Adipocyte (in vitro differentiated cells): Measurements from ENCODE around the gene PPFIA1.
"Not testable (repeated sequence)": the region's sequence is repeated elsewhere in the genome, so short reads cannot be mapped to it uniquely, and the experiment has no call there.

Source experiments
- DNase-seq: peaks from one replicate; pipeline ENCODE4 v3.0.0-alpha.2; 2015; ENCODE audit warnings: low read depth
- H3K27me3 ChIP-seq: replicated peaks from 2 replicates; pipeline ENCODE4 v1.7.0; 2013; ENCODE audit warnings: mild to moderate bottlenecking, low read length, moderate library complexity; ENCODE audit not compliant: control insufficient read depth, insufficient read depth
- H3K36me3 ChIP-seq: 2 replicates; pipeline ENCODE4 v1.7.0; 2013; ENCODE audit warnings: low read length, mild to moderate bottlenecking, moderate library complexity; ENCODE audit not compliant: control insufficient read depth, insufficient read depth, severe bottlenecking
- H3K4me1 ChIP-seq: 2 replicates; pipeline ENCODE4 v1.7.0; 2013; ENCODE audit warnings: mild to moderate bottlenecking, low read length, moderate library complexity; ENCODE audit not compliant: control insufficient read depth, insufficient read depth
- H3K4me3 ChIP-seq: 2 replicates; pipeline ENCODE4 v1.7.0; 2013; ENCODE audit warnings: mild to moderate bottlenecking, low read length, moderate library complexity
- H3K9ac ChIP-seq: 2 replicates; pipeline ENCODE4 v1.7.0; 2013; ENCODE audit warnings: mild to moderate bottlenecking, low read length, moderate library complexity
- H3K9me3 ChIP-seq: 2 replicates; pipeline ENCODE4 v1.7.0; 2013; ENCODE audit warnings: mild to moderate bottlenecking, low read length, moderate library complexity; ENCODE audit not compliant: control insufficient read depth

PPFIA1 gene

GRCh38 chr11:70398834-70399680 is 128.6 kb downstream of the PPFIA1 start:
- no peaks in the 10 kb centered on the region for H3K9me3 ChIP-seq
- H3K4me3 ChIP-seq: peak overlapping the region; percentile 86
- no peak for DNase-seq
- H3K4me1 ChIP-seq: peaks cover 43% of the 10 kb centered on the region
- peak overlapping the region; percentile 94 for H3K9ac ChIP-seq
- H3K27me3 ChIP-seq: no peaks in the 10 kb centered on the region
- H3K36me3 ChIP-seq: no peaks in the 10 kb centered on the region

GRCh38 chr11:70399681-70400112 is 129.2 kb downstream of the PPFIA1 start:
- H3K4me3 ChIP-seq: peak overlapping the region; percentile 86
- H3K9me3 ChIP-seq: no peaks in the 10 kb centered on the region
- H3K36me3 ChIP-seq: no peaks in the 10 kb centered on the region
- peaks cover 43% of the 10 kb centered on the region for H3K4me1 ChIP-seq
- H3K9ac ChIP-seq: peak overlapping the region; percentile 94
- DNase-seq: peak; percentile 94
- H3K27me3 ChIP-seq: no peaks in the 10 kb centered on the region

- H3K4me3 ChIP-seq: peak overlapping the region; percentile 86
- H3K36me3 ChIP-seq: peaks cover 6% of the 10 kb centered on the region
- H3K9me3 ChIP-seq: no peaks in the 10 kb centered on the region
- H3K9ac ChIP-seq: peak overlapping the region; percentile 94
- no peaks in the 10 kb centered on the region for H3K27me3 ChIP-seq
- peaks cover 43% of the 10 kb centered on the region for H3K4me1 ChIP-seq
- DNase-seq: no peak
Observed at GRCh38 chr11:70400643-70401042, 130.2 kb downstream of the PPFIA1 start.

GRCh38 chr11:70402016-70402415 is 131.5 kb downstream of the PPFIA1 start:
- no peaks in the 10 kb centered on the region for H3K27me3 ChIP-seq

GRCh38 chr11:70402685-70403084 is 132.2 kb downstream of the PPFIA1 start:
- Histone ChIP-seq H3K4me3 (no peak overlapping the region), H3K36me3 (peaks cover 26% of the 10 kb centered on the region), H3K27me3 (no peaks in the 10 kb centered on the region), H3K4me1 (peaks cover 36% of the 10 kb centered on the region), H3K9me3 (no peaks in the 10 kb centered on the region), H3K9ac (no peak overlapping the region)
- DNase-seq: no peak

More at GRCh38 chr11:70402016-70402415, 131.5 kb downstream of the PPFIA1 start:
- DNase-seq: peak; percentile 8
- Histone ChIP-seq H3K4me1 (peaks cover 43% of the 10 kb centered on the region), H3K9ac (no peak overlapping the region), H3K36me3 (peaks cover 19% of the 10 kb centered on the region), H3K4me3 (no peak overlapping the region), H3K9me3 (no peaks in the 10 kb centered on the region)

- H3K27me3 ChIP-seq: no peaks in the 10 kb centered on the region
- no peak overlapping the region for H3K4me3 ChIP-seq
- H3K9ac ChIP-seq: no peak overlapping the region
- DNase-seq: no peak
- peaks cover 42% of the 10 kb centered on the region for H3K36me3 ChIP-seq
- H3K4me1 ChIP-seq: peaks cover 34% of the 10 kb centered on the region
- no peaks in the 10 kb centered on the region for H3K9me3 ChIP-seq
Observed at GRCh38 chr11:70404244-70404643, 133.8 kb downstream of the PPFIA1 start.

- H3K9me3 ChIP-seq: no peaks in the 10 kb centered on the region
- no peak overlapping the region for H3K9ac ChIP-seq
- no peak for DNase-seq
- H3K4me1 ChIP-seq: peaks cover 18% of the 10 kb centered on the region
- no peak overlapping the region for H3K4me3 ChIP-seq
- H3K36me3 ChIP-seq: peaks cover 58% of the 10 kb centered on the region
- H3K27me3 ChIP-seq: no peaks in the 10 kb centered on the region
Observed at GRCh38 chr11:70405679-70406395, 135.3 kb downstream of the PPFIA1 start.

- DNase-seq: no peak
- H3K4me3 ChIP-seq: no peak overlapping the region
- peaks cover 70% of the 10 kb centered on the region for H3K36me3 ChIP-seq
- peaks cover 8% of the 10 kb centered on the region for H3K4me1 ChIP-seq
- H3K27me3 ChIP-seq: no peaks in the 10 kb centered on the region
- no peak overlapping the region for H3K9ac ChIP-seq
- H3K9me3 ChIP-seq: no peaks in the 10 kb centered on the region
Observed at GRCh38 chr11:70407121-70407520, 136.6 kb downstream of the PPFIA1 start.

GRCh38 chr11:70407814-70408213 is 137.3 kb downstream of the PPFIA1 start:
- no peak overlapping the region for H3K4me3 ChIP-seq
- no peaks in the 10 kb centered on the region for H3K27me3 ChIP-seq
- peaks cover 77% of the 10 kb centered on the region for H3K36me3 ChIP-seq
- DNase-seq: no peak
- H3K9me3 ChIP-seq: no peaks in the 10 kb centered on the region
- peaks cover 1% of the 10 kb centered on the region for H3K4me1 ChIP-seq
- H3K9ac ChIP-seq: no peak overlapping the region

GRCh38 chr11:70408326-70408725 is 137.8 kb downstream of the PPFIA1 start:
- H3K9ac ChIP-seq, H3K4me1 ChIP-seq, H3K27me3 ChIP-seq, H3K4me3 ChIP-seq, DNase-seq, H3K9me3 ChIP-seq: not testable (repeated sequence)
- H3K36me3 ChIP-seq: peaks cover 82% of the 10 kb centered on the region

- Histone ChIP-seq H3K36me3 (peaks cover 91% of the 10 kb centered on the region), H3K4me1 (no peaks in the 10 kb centered on the region)
- DNase-seq: no peak
Observed at GRCh38 chr11:70409437-70409836, 138.9 kb downstream of the PPFIA1 start.

More at GRCh38 chr11:70409437-70409836, 138.9 kb downstream of the PPFIA1 start:
- Histone ChIP-seq H3K9me3 (no peaks in the 10 kb centered on the region), H3K9ac (no peak overlapping the region), H3K27me3 (no peaks in the 10 kb centered on the region), H3K4me3 (no peak overlapping the region)
